Transverse colon (tissue), 4 donors: ENCODE results near the gene TAL2. TPM values are rescaled to one million over a fixed set of nuclear protein-coding genes. Genes with fewer than 3 reads are reported as not detected.

Experiments used
- DNase-seq: peaks from one replicate; pipeline ENCODE4 v3.0.0-alpha.2; 2019
- H3K27ac ChIP-seq, 4 donors: fragments of 200-600 bp; sonication (generic); 2 replicates each; pipeline ENCODE4 v1.5.1; 2016 to 2018; ENCODE audit warnings: inconsistent platforms in 4 of 4
- H3K27me3 ChIP-seq: fragments of 200-600 bp; sonication (generic); 2 replicates; pipeline ENCODE4 v1.5.1; 2017; ENCODE audit warnings: inconsistent platforms
- H3K36me3 ChIP-seq, 4 donors: fragments of 200-600 bp; sonication (generic); 2 replicates each; pipeline ENCODE4 v1.5.1; 2017 to 2019; ENCODE audit warnings: inconsistent platforms in 4 of 4
- H3K4me1 ChIP-seq, 4 donors: fragments of 200-600 bp; sonication (generic); 2 replicates each; pipeline ENCODE4 v1.5.1; 2017 to 2020; ENCODE audit warnings: inconsistent platforms in 4 of 4
- H3K4me3 ChIP-seq, 4 donors: fragments of 200-600 bp; sonication (generic); 1 replicate in 1 of 4; 2 replicates in 3 of 4; pipeline versions ENCODE4 v1.5.1 to v1.6.1; 2017 to 2019; ENCODE audit warnings: inconsistent platforms in 4 of 4
- H3K9me3 ChIP-seq, 2 donors: fragments of 200-600 bp; sonication (generic); 2 replicates each; pipeline ENCODE4 v1.5.1; 2017 to 2019; ENCODE audit warnings: inconsistent platforms in 2 of 2
- CTCF ChIP-seq, 5 experiments: fragments of 200-600 bp in 3 of 5; fragments of 450-650 bp in 2 of 5; sonication (generic) in 3 of 5; IDR thresholded peaks; 1 replicate in 2 of 5; 2 replicates in 3 of 5; pipeline ENCODE4 v1.5.1; 2016 to 2017; ENCODE audit warnings: antibody characterized with exemption in 5 of 5, inconsistent platforms in 3 of 5, mild to moderate bottlenecking in 2 of 5, moderate library complexity in 1 of 5
- EP300 ChIP-seq: sonication (generic); formaldehyde crosslinking; IDR thresholded peaks from one replicate; pipeline ENCODE4 v1.6.1; 2017; ENCODE audit warnings: antibody characterized with exemption, low read depth
- POLR2A ChIP-seq: fragments of 450-650 bp; IDR thresholded peaks from one replicate; pipeline ENCODE4 v1.6.1; 2016; ENCODE audit warnings: antibody characterized with exemption, mild to moderate bottlenecking, moderate library complexity
- POLR2AphosphoS5 ChIP-seq, 3 donors: sonication (generic); formaldehyde crosslinking; IDR thresholded peaks; one replicate each; pipeline ENCODE4 v1.6.1; 2016; ENCODE audit warnings: antibody characterized with exemption in 3 of 3
- WGBS, 2 donors: methylation state at CpG; one replicate each; pipeline ENCODE4 v1.1.5; 2018; ENCODE audit warnings: low coverage in 1 of 2; 5-methylcytosine and 5-hydroxymethylcytosine counted together
- in situ Hi-C, 4 donors: fragments of 200-750 bp; cut with MboI; loops; one replicate each; pipeline versions ENCODE4 v1.15.0 to v1.15.1; 2017; ENCODE audit warnings: low sequenced_read_pairs in 3 of 4, low pct_ligation_motif_present in 1 of 4, low pct_unique_long_range_greater_than_20kb in 1 of 4
- intact Hi-C: fragments of 100-400 bp; cut with DNase I; formaldehyde crosslinking; loops from one replicate; pipeline ENCODE4 v1.15.1; 2023; ENCODE audit warnings: low total_unique reads
- total RNA-seq, 4 donors: library from RNA; depleted of rRNA; stranded (reverse); fragments of >200 nt; gene quantifications; one replicate each; pipeline ENCODE4 v1.1.0, GENCODE V29; 2016

The TAL2 gene
- total RNA-seq, 4 donors from 2014 or later: not detected

GRCh38 chr9:105667867-105668266, 5.6 kb downstream of the TAL2 start:
- Histone ChIP-seq H3K36me3 (no peaks in the 10 kb centered on the region), H3K4me1 (peaks cover 0 to 5% (median 0%) of the 10 kb centered on the region in 4 donors), H3K9me3 (no peaks in the 10 kb centered on the region), H3K27me3 (no peaks in the 10 kb centered on the region), H3K4me3 (no peak overlapping the region), H3K27ac (no peak overlapping the region)
- TF ChIP-seq CTCF (IDR thresholded peaks at IDR 0.05) (no peak), POLR2A (no peak), EP300 (no peak), POLR2AphosphoS5 (IDR thresholded peaks at IDR 0.05) (no peak)
- in situ Hi-C loops (no loop called here), intact Hi-C loops (no loop called here)
- WGBS, 2 donors: 43 to 50% methylated on average over 3 to 4 of the region's 4 CpGs
- DNase-seq: no peak

GRCh38 chr9:105670315-105670714, 8.1 kb downstream of the TAL2 start:
- Histone ChIP-seq H3K36me3 (no peaks in the 10 kb centered on the region), H3K4me3 (no peak overlapping the region), H3K27me3 (no peaks in the 10 kb centered on the region), H3K27ac (no peak overlapping the region), H3K9me3 (no peaks in the 10 kb centered on the region), H3K4me1 (peaks cover 0 to 9% (median 0%) of the 10 kb centered on the region in 4 donors)
- WGBS, 2 donors: 65 to 70% methylated on average over 3 of the region's 3 CpGs
- DNase-seq: no peak
- intact Hi-C loops (no loop called here), in situ Hi-C loops (no loop called here)
- TF ChIP-seq CTCF (IDR thresholded peaks at IDR 0.05) (no peak), POLR2A (no peak), EP300 (no peak), POLR2AphosphoS5 (IDR thresholded peaks at IDR 0.05) (no peak)

- Histone ChIP-seq H3K36me3 (no peaks in the 10 kb centered on the region), H3K27me3 (no peaks in the 10 kb centered on the region), H3K9me3 (no peaks in the 10 kb centered on the region), H3K4me1 (peaks cover 0 to 9% (median 0%) of the 10 kb centered on the region in 4 donors), H3K4me3 (no peak overlapping the region), H3K27ac (no peak overlapping the region)
- 80 to 83% methylated on average over 3 of the region's 3 CpGs for WGBS, 2 donors
- no peak for DNase-seq
- no peak for TF ChIP-seq CTCF (IDR thresholded peaks at IDR 0.05)
- in situ Hi-C loops (no loop called here), intact Hi-C loops (no loop called here)
These were observed 8.5 kb downstream of the TAL2 start for GRCh38 chr9:105670775-105671174.

GRCh38 chr9:105672711-105673234, 10.5 kb downstream of the TAL2 start:
- Histone ChIP-seq H3K36me3 (no peaks in the 10 kb centered on the region), H3K9me3 (no peaks in the 10 kb centered on the region), H3K27ac (no peak overlapping the region), H3K4me1 (peaks cover 0 to 9% (median 0%) of the 10 kb centered on the region in 4 donors), H3K27me3 (no peaks in the 10 kb centered on the region), H3K4me3 (peak overlapping the region in 1 of 4 donors; percentile 21)
- WGBS, 2 donors: 27 to 29% methylated on average over 3 of the region's 3 CpGs
- in situ Hi-C loops (no loop called here), intact Hi-C loops (no loop called here)
- TF ChIP-seq EP300 (no peak), POLR2AphosphoS5 (IDR thresholded peaks at IDR 0.05) (no peak), CTCF (IDR thresholded peaks at IDR 0.05) (no peak), POLR2A (no peak)
- no peak for DNase-seq
